Smooth muscle cell (in vitro differentiated cells): ENCODE measurements around the gene PAPPA2. TPM values are rescaled to one million over a fixed set of nuclear protein-coding genes. Genes with fewer than 3 reads are reported as not detected.

Source experiments
- DNase-seq: peaks from one replicate; lab custom pipeline; 2025; ENCODE audit not compliant: unreplicated experiment; lab: John Stamatoyannopoulos, UW
- H2AFZ ChIP-seq: fragments of 200-600 bp; sonication (generic); 2 replicates; pipeline ENCODE4 v1.6.0; 2016; ENCODE audit warnings: antibody characterized with exemption, low read depth, mild to moderate bottlenecking
- H3F3A ChIP-seq: fragments of 200-600 bp; sonication (generic); 2 replicates; pipeline ENCODE4 v1.6.0; 2017; ENCODE audit warnings: antibody characterized with exemption, low read depth
- H3K27ac ChIP-seq: fragments of 200-600 bp; sonication (generic); 2 replicates; pipeline ENCODE4 v1.5.1; 2016; ENCODE audit warnings: low read depth, mild to moderate bottlenecking
- H3K27me3 ChIP-seq: fragments of 200-600 bp; sonication (generic); 2 replicates; pipeline ENCODE4 v1.6.1; 2016; ENCODE audit warnings: low read depth, mild to moderate bottlenecking
- H3K36me3 ChIP-seq: fragments of 200-600 bp; sonication (generic); 2 replicates; pipeline ENCODE4 v1.5.1; 2016; ENCODE audit warnings: low read depth
- H3K4me1 ChIP-seq: fragments of 200-600 bp; sonication (generic); 2 replicates; pipeline ENCODE4 v1.5.1; 2016; ENCODE audit warnings: low read depth
- H3K4me2 ChIP-seq: fragments of 200-600 bp; sonication (generic); 2 replicates; pipeline ENCODE4 v1.6.0; 2016; ENCODE audit warnings: mild to moderate bottlenecking
- H3K4me3 ChIP-seq: fragments of 200-600 bp; sonication (generic); 2 replicates; pipeline ENCODE4 v1.5.1; 2016; ENCODE audit warnings: mild to moderate bottlenecking
- H3K79me2 ChIP-seq: fragments of 200-600 bp; sonication (generic); 2 replicates; pipeline ENCODE4 v1.6.0; 2016; ENCODE audit warnings: low read depth, mild to moderate bottlenecking
- H3K9ac ChIP-seq: fragments of 200-600 bp; sonication (generic); 2 replicates; pipeline ENCODE4 v1.6.0; 2016; ENCODE audit warnings: low read depth
- H3K9me3 ChIP-seq: fragments of 200-600 bp; sonication (generic); replicated peaks from 2 replicates; pipeline ENCODE4 v1.5.1; 2016; ENCODE audit warnings: low read depth
- H4K20me1 ChIP-seq: fragments of 200-600 bp; sonication (generic); 2 replicates; pipeline ENCODE4 v1.6.0; 2016; ENCODE audit warnings: low read depth
- WGBS: methylation state at CpG from one replicate; pipeline ENCODE4 v1.1.7; 2016; ENCODE audit warnings: low lambda C conversion rate; 5-methylcytosine and 5-hydroxymethylcytosine counted together
- polyA plus RNA-seq: library from polyadenylated mRNA; unstranded; fragments of >200 nt; fragmentation: Nextera tagmentation; extraction: Ambion mirVana; gene quantifications from 2 replicates; pipeline ENCODE4 v1.2.1, GENCODE V29; 2016
- total RNA-seq: library from RNA; depleted of rRNA; stranded (reverse); fragments of >200 nt; gene quantifications from 2 replicates; pipeline ENCODE4 v1.2.3, GENCODE V29; 2014
- TF ChIP-seq, protein P1 (sequence below): fragments of 200-600 bp; sonication (generic); IDR thresholded peaks from 2 replicates; pipeline ENCODE4 v1.5.1; 2017; ENCODE audit warnings: borderline replicate concordance, mild to moderate bottlenecking, antibody characterized with exemption; ENCODE audit not compliant: insufficient read depth, poor library complexity, severe bottlenecking

PAPPA2 gene
- total and polyA plus RNA-seq, 2 experiments from 2014 or later: 0.03 to 0.27 TPM

GRCh38 chr1:176791906-176792305 is 328.9 kb downstream of the PAPPA2 start:
- no peak overlapping the region for H2AFZ ChIP-seq
- WGBS: 56% methylated on average over 3 of the region's 3 CpGs
- H3K36me3 ChIP-seq: no peaks in the 10 kb centered on the region
- no peaks in the 10 kb centered on the region for H3F3A ChIP-seq
- DNase-seq: no peak
- H3K79me2 ChIP-seq: no peaks in the 10 kb centered on the region
- no peaks in the 10 kb centered on the region for H3K27me3 ChIP-seq
- no peaks in the 10 kb centered on the region for H3K4me1 ChIP-seq
- no peak overlapping the region for H3K9ac ChIP-seq
- no peaks in the 10 kb centered on the region for H4K20me1 ChIP-seq
- no peak overlapping the region for H3K4me2 ChIP-seq
- no peak overlapping the region for H3K27ac ChIP-seq
- TF ChIP-seq, protein P1, sequence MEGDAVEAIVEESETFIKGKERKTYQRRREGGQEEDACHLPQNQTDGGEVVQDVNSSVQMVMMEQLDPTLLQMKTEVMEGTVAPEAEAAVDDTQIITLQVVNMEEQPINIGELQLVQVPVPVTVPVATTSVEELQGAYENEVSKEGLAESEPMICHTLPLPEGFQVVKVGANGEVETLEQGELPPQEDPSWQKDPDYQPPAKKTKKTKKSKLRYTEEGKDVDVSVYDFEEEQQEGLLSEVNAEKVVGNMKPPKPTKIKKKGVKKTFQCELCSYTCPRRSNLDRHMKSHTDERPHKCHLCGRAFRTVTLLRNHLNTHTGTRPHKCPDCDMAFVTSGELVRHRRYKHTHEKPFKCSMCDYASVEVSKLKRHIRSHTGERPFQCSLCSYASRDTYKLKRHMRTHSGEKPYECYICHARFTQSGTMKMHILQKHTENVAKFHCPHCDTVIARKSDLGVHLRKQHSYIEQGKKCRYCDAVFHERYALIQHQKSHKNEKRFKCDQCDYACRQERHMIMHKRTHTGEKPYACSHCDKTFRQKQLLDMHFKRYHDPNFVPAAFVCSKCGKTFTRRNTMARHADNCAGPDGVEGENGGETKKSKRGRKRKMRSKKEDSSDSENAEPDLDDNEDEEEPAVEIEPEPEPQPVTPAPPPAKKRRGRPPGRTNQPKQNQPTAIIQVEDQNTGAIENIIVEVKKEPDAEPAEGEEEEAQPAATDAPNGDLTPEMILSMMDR: no peak
- H3K9me3 ChIP-seq: no peaks in the 10 kb centered on the region
- no peak overlapping the region for H3K4me3 ChIP-seq

DNA sequence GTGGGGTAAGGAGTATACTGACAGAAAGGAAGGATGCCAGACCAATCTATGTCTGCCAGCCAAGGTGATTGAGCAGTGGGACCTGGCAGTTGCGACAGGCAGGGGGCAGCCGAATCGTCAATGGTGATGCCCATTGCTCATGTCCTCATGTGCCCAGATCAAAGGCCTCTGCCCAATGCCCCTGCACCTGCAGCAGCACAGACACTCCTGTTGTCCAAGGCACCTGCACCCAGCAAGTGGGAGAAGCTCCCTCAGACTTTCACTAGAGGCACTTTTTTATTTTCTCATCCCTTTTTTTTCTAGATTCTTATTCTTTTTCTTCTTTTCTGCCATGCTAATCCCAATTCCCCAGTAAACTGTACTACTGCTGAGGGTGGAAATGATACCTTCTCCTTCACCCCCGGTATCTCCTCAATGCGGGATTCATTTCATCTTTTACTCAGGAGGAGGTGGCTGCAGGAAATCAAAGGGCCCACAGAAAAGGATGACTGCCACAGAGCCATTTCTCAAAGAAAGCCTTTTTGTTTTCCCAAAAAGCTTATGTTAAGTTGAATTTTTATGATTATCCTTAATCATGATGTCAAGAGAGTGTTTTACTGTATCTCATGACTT is 332.0 kb downstream of the PAPPA2 start:
- Histone ChIP-seq H4K20me1 (no peaks in the 10 kb centered on the region), H3K9ac (no peak overlapping the region), H3K4me1 (no peaks in the 10 kb centered on the region), H3K79me2 (no peaks in the 10 kb centered on the region), H3K4me2 (no peak overlapping the region), H3K9me3 (no peaks in the 10 kb centered on the region), H3K27ac (no peak overlapping the region), H3K4me3 (no peak overlapping the region), H3K36me3 (no peaks in the 10 kb centered on the region), H3F3A (no peaks in the 10 kb centered on the region), H3K27me3 (no peaks in the 10 kb centered on the region), H2AFZ (no peak overlapping the region)
- 82% methylated on average over 5 of the region's 5 CpGs for WGBS
- no peak for DNase-seq
- TF ChIP-seq, protein P1: no peak

DNA sequence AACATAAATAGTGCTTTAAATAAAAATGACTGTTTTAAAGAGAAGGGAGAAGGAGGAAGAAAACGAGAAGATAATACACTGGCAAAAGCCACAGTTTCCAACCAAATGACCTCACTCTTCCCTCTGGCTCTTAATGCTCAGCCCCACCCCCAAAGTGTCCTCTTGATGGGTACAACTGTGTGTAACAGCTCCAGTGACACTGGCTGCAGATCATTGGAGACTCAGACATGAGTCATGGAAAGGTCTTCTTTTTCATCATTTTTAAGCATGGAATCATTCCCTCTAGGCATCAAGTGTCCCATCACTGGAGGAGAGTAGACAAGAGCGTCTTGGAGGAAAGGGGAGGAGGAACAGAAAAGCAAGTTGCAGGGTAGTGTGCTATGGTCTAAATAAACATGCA is 333.0 kb downstream of the PAPPA2 start:
- H3K9me3 ChIP-seq: no peaks in the 10 kb centered on the region

More for the DNA sequence above, 333.0 kb downstream of the PAPPA2 start:
- Histone ChIP-seq H3K27me3 (no peaks in the 10 kb centered on the region), H3K4me1 (no peaks in the 10 kb centered on the region), H3K4me3 (no peak overlapping the region), H2AFZ (no peak overlapping the region), H3K79me2 (no peaks in the 10 kb centered on the region), H3F3A (no peaks in the 10 kb centered on the region), H3K36me3 (no peaks in the 10 kb centered on the region), H3K27ac (no peak overlapping the region), H3K9ac (no peak overlapping the region), H3K4me2 (no peak overlapping the region), H4K20me1 (no peaks in the 10 kb centered on the region)
- DNase-seq: no peak
- 21% methylated on average over 2 of the region's 2 CpGs for WGBS
- TF ChIP-seq, protein P1: no peak
